Neuronal stem cell (in vitro differentiated cells): ENCODE results near the gene BEND6.
A peak's percentile ranks its signal among the peaks of the same experiment; 100 is the strongest.

ENCODE experiments used
- DNase-seq: peaks from one replicate; pipeline ENCODE4 v3.0.0-alpha.2; 2013; ENCODE audit warnings: low spot score
- H2AFZ ChIP-seq: one replicate; pipeline ENCODE4 v1.6.1; 2013; ENCODE audit warnings: mild to moderate bottlenecking, low read length, inconsistent platforms
- H2AK5ac ChIP-seq: 2 replicates; pipeline ENCODE4 v1.6.1; 2013; ENCODE audit warnings: low read depth, mild to moderate bottlenecking, inconsistent platforms, low read length, moderate library complexity, mixed read lengths
- H2BK120ac ChIP-seq: 2 replicates; pipeline ENCODE4 v1.6.1; 2013; ENCODE audit warnings: low read depth, mild to moderate bottlenecking, inconsistent platforms, low read length, moderate library complexity, mixed read lengths
- H2BK12ac ChIP-seq: one replicate; pipeline ENCODE4 v1.6.1; 2013; ENCODE audit warnings: low read length, inconsistent platforms
- H2BK15ac ChIP-seq: 2 replicates; pipeline ENCODE4 v1.6.1; 2013; ENCODE audit warnings: mild to moderate bottlenecking, low read length, inconsistent platforms, mixed read lengths
- H2BK5ac ChIP-seq: one replicate; pipeline ENCODE4 v1.6.1; 2013; ENCODE audit warnings: inconsistent platforms, mild to moderate bottlenecking, low read length, moderate library complexity
- H3K14ac ChIP-seq: one replicate; pipeline ENCODE4 v1.6.1; 2013; ENCODE audit warnings: low read length, inconsistent platforms
- H3K18ac ChIP-seq: 2 replicates; pipeline ENCODE4 v1.6.1; 2013; ENCODE audit warnings: low read length, inconsistent platforms
- H3K23ac ChIP-seq: 2 replicates; pipeline ENCODE4 v1.6.1; 2013; ENCODE audit warnings: low read depth, mild to moderate bottlenecking, mixed read lengths, low read length, inconsistent platforms; ENCODE audit not compliant: poor library complexity
- H3K27ac ChIP-seq: replicated peaks from 3 replicates; pipeline ENCODE4 v1.5.1; 2013; ENCODE audit warnings: low read length, inconsistent platforms
- H3K27me3 ChIP-seq, 3 experiments: 2 replicates each; pipeline ENCODE4 v1.6.1; 2013; ENCODE audit warnings: low read length in 3 of 3, mild to moderate bottlenecking in 2 of 3, inconsistent platforms in 1 of 3, low read depth in 1 of 3, mixed read lengths in 1 of 3, moderate library complexity in 1 of 3; ENCODE audit not compliant: control insufficient read depth in 3 of 3, insufficient read depth in 3 of 3
- H3K36me3 ChIP-seq, 2 donors: replicated peaks in 1 of 2; 2 replicates each; pipeline ENCODE4 v1.6.1; 2013; ENCODE audit warnings: low read length in 2 of 2; ENCODE audit not compliant: control insufficient read depth in 2 of 2, insufficient read depth in 2 of 2
- H3K4ac ChIP-seq: 2 replicates; pipeline ENCODE4 v1.6.1; 2013; ENCODE audit warnings: inconsistent platforms, mild to moderate bottlenecking, low read length, moderate library complexity
- H3K4me1 ChIP-seq, 2 donors: 1 replicate in 1 of 2; 2 replicates in 1 of 2; pipeline ENCODE4 v1.6.1; 2013; ENCODE audit warnings: low read length in 2 of 2, low read depth in 1 of 2; ENCODE audit not compliant: control insufficient read depth in 2 of 2, insufficient read depth in 1 of 2
- H3K4me2 ChIP-seq: one replicate; pipeline ENCODE4 v1.6.1; 2013; ENCODE audit warnings: mild to moderate bottlenecking, low read length, inconsistent platforms; ENCODE audit not compliant: insufficient read depth, poor library complexity, severe bottlenecking
- H3K4me3 ChIP-seq, 2 donors: 2 replicates each; pipeline ENCODE4 v1.5.1; 2013; ENCODE audit warnings: low read length in 2 of 2, mild to moderate bottlenecking in 2 of 2, inconsistent platforms in 1 of 2, moderate library complexity in 1 of 2
- H3K79me1 ChIP-seq: one replicate; pipeline ENCODE4 v1.6.1; 2013; ENCODE audit warnings: low read depth, mild to moderate bottlenecking, inconsistent platforms, low read length, moderate library complexity
- H3K9ac ChIP-seq: one replicate; pipeline ENCODE4 v1.6.1; 2013; ENCODE audit warnings: mild to moderate bottlenecking, low read depth, low read length, inconsistent platforms; ENCODE audit not compliant: poor library complexity
- H3K9me3 ChIP-seq, 2 donors: replicated peaks in 1 of 2; 2 replicates each; pipeline versions ENCODE3 to v1.6.1; 2013; ENCODE audit warnings: low read length in 2 of 2, mild to moderate bottlenecking in 2 of 2, inconsistent platforms in 1 of 2, low read depth in 1 of 2, mixed read lengths in 1 of 2, moderate library complexity in 1 of 2; ENCODE audit not compliant: control insufficient read depth in 2 of 2, insufficient read depth in 1 of 2
- H4K8ac ChIP-seq: one replicate; pipeline ENCODE4 v1.6.1; 2013; ENCODE audit warnings: low read depth, mild to moderate bottlenecking, inconsistent platforms, low read length, moderate library complexity
- H4K91ac ChIP-seq: one replicate; pipeline ENCODE4 v1.6.1; 2013; ENCODE audit warnings: low read length, low read depth, mild to moderate bottlenecking, inconsistent platforms; ENCODE audit not compliant: poor library complexity
- WGBS, 2 donors: extraction: QIAGEN DNeasy Blood & Tissue Kit; methylation state at CpG; one replicate each; pipeline ENCODE4 v1.1.7; 2013; ENCODE audit warnings: missing lambda C conversion rate in 2 of 2, mixed read lengths in 1 of 2; ENCODE audit not compliant: insufficient read length in 2 of 2, insufficient replicate concordance in 1 of 2; ENCODE audit errors: extremely low coverage in 2 of 2; 5-methylcytosine and 5-hydroxymethylcytosine counted together

BEND6 gene

GRCh38 chr6:57048577-57048976 lies 93.7 kb downstream of the BEND6 start:
- no peak for DNase-seq
- Histone ChIP-seq H3K36me3 (peaks cover 3 to 56% of the 10 kb centered on the region in 2 donors), H4K8ac (no peak overlapping the region)

GRCh38 chr6:57063847-57064246 lies 108.9 kb downstream of the BEND6 start:
- Histone ChIP-seq H3K4me2 (no peak overlapping the region), H3K27ac (no peak overlapping the region), H3K9ac (no peak overlapping the region), H3K9me3 (no peaks in the 10 kb centered on the region), H2AFZ (no peak overlapping the region), H2BK12ac (no peak overlapping the region), H3K79me1 (no peaks in the 10 kb centered on the region), H4K8ac (no peak overlapping the region), H2BK120ac (no peak overlapping the region), H3K14ac (no peak overlapping the region), H3K4ac (no peak overlapping the region), H3K23ac (no peak overlapping the region), H3K4me1 (no peaks in the 10 kb centered on the region), H4K91ac (no peak overlapping the region), H3K27me3 (no peaks in the 10 kb centered on the region), H3K4me3 (no peak overlapping the region), H2BK5ac (no peak overlapping the region), H3K36me3 (peaks cover 6 to 71% of the 10 kb centered on the region in 2 donors), H2BK15ac (no peak overlapping the region), H3K18ac (no peak overlapping the region), H2AK5ac (no peak overlapping the region)
- DNase-seq: no peak
- WGBS, 2 donors: no CpG with 5 or more reads among the region's 3 CpGs

More at GRCh38 chr6:57048577-57048976, 93.7 kb downstream of the BEND6 start:
- H3K18ac ChIP-seq: no peak overlapping the region
- H3K9ac ChIP-seq: no peak overlapping the region
- H2BK5ac ChIP-seq: no peak overlapping the region
- no peak overlapping the region for H3K4ac ChIP-seq
- H3K9me3 ChIP-seq: peaks cover 0 to 4% of the 10 kb centered on the region in 2 donors
- no CpG with 5 or more reads among the region's 5 CpGs for WGBS, 2 donors
- H3K14ac ChIP-seq: no peak overlapping the region
- no peak overlapping the region for H2AK5ac ChIP-seq
- H2AFZ ChIP-seq: no peak overlapping the region
- H3K4me2 ChIP-seq: no peak overlapping the region
- H3K27ac ChIP-seq: no peak overlapping the region
- H2BK120ac ChIP-seq: no peak overlapping the region
- no peak overlapping the region for H2BK12ac ChIP-seq
- H3K27me3 ChIP-seq: no peaks in the 10 kb centered on the region
- H3K23ac ChIP-seq: no peak overlapping the region
- peaks cover 0 to 3% of the 10 kb centered on the region in 2 donors for H3K4me1 ChIP-seq
- H3K4me3 ChIP-seq: peak overlapping the region in 1 of 2 donors; percentile 29
- H2BK15ac ChIP-seq: no peak overlapping the region
- peaks cover 3% of the 10 kb centered on the region for H3K79me1 ChIP-seq
- H4K91ac ChIP-seq: no peak overlapping the region

GRCh38 chr6:57064809-57065208 lies 109.9 kb downstream of the BEND6 start:
- no peak overlapping the region for H3K14ac ChIP-seq
- no peak overlapping the region for H2AFZ ChIP-seq
- H3K4me1 ChIP-seq: peaks cover 0 to 1% of the 10 kb centered on the region in 2 donors
- H4K8ac ChIP-seq: no peak overlapping the region
- no peaks in the 10 kb centered on the region for H3K27me3 ChIP-seq
- no peak overlapping the region for H3K4ac ChIP-seq
- H2BK5ac ChIP-seq: no peak overlapping the region
- H3K4me2 ChIP-seq: no peak overlapping the region
- H3K27ac ChIP-seq: no peak overlapping the region
- H2AK5ac ChIP-seq: no peak overlapping the region
- no peak overlapping the region for H3K9ac ChIP-seq
- no peak overlapping the region for H3K4me3 ChIP-seq
- no CpG with 5 or more reads among the region's 1 CpG for WGBS, 2 donors
- H2BK15ac ChIP-seq: no peak overlapping the region
- DNase-seq: no peak
- H2BK120ac ChIP-seq: no peak overlapping the region
- no peak overlapping the region for H4K91ac ChIP-seq
- no peak overlapping the region for H3K23ac ChIP-seq
- no peaks in the 10 kb centered on the region for H3K9me3 ChIP-seq
- H2BK12ac ChIP-seq: no peak overlapping the region
- H3K79me1 ChIP-seq: no peaks in the 10 kb centered on the region
- H3K36me3 ChIP-seq: peaks cover 6 to 67% of the 10 kb centered on the region in 2 donors
- H3K18ac ChIP-seq: no peak overlapping the region

DNA sequence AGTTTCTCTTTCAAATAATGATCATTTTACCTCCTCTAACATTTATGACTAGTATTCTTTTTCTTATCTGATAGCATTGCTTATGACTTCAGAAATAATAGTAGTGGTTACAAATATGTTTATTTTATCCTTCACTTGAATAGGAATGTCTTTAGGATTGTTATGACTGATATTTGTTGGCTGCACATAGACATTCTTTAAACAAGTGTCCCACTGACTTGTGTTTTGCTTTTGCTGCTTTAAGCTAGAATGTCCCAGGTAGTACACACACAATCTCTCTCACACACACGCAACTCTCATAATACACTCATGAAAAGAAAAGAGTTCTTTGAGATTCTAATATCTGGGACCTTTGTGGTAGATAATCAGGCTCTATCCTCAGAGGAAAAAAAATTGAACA lies 113.2 kb downstream of the BEND6 start:
- H3K27ac ChIP-seq: no peak overlapping the region
- H3K4me2 ChIP-seq: no peak overlapping the region
- peaks cover 0 to 9% of the 10 kb centered on the region in 2 donors for H3K4me1 ChIP-seq
- H3K14ac ChIP-seq: no peak overlapping the region
- H2AK5ac ChIP-seq: no peak overlapping the region
- no peak overlapping the region for H2BK15ac ChIP-seq
- no peak for DNase-seq
- H3K36me3 ChIP-seq: peaks cover 4 to 38% of the 10 kb centered on the region in 2 donors
- no peak overlapping the region for H4K91ac ChIP-seq
- no peak overlapping the region for H2BK120ac ChIP-seq
- no peak overlapping the region for H2BK12ac ChIP-seq
- no peak overlapping the region for H2BK5ac ChIP-seq
- WGBS, 2 donors: no CpG with 5 or more reads among the region's 1 CpG
- H2AFZ ChIP-seq: no peak overlapping the region
- no peak overlapping the region for H3K23ac ChIP-seq
- no peaks in the 10 kb centered on the region for H3K27me3 ChIP-seq
- no peak overlapping the region for H3K4me3 ChIP-seq
- H3K9ac ChIP-seq: no peak overlapping the region
- no peaks in the 10 kb centered on the region for H3K79me1 ChIP-seq
- H3K9me3 ChIP-seq: no peaks in the 10 kb centered on the region
- no peak overlapping the region for H3K18ac ChIP-seq
- H4K8ac ChIP-seq: no peak overlapping the region
- H3K4ac ChIP-seq: no peak overlapping the region
